Measurements from ENCODE around the gene RXRG. TPM values are rescaled to one million over a fixed set of nuclear protein-coding genes. Genes with fewer than 3 reads are reported as not detected.

RXRG gene
- total RNA-seq, 1 experiment from 2014 or later: not detected

DNA sequence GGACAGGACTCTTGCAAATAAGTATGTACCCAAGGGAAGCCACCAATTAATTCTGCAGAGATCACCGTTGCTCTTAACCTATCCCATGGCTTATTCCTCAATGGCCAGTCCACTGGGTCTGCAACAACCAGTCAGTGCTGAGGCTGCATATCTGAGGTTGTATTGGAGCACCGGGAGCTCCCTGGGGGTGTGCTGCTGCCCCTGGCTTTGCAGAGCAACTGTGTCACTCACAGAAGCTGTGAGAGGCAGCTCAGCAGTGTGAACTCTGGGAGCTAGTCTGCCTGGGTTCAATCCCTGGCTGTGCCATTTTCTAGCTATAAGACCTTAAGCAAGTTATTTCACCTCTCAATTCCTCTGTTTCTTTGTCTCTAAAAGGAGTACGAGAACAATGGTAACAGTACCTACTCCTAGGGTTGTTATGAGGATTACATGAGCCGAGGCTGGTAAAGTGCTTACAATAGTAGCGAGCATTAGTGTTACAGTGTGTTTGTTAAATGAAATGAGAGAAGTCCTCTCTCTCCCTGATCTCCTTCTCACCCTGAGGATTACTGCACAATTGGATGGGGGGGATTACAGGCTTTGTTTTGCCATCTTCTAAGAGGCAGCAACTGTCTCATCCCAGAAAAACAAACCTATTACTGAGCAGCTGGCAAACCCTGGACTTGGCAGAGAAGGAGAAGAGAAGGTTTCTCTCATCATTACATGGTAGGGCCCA is 3.6 kb downstream of the RXRG start:
- H4K20me1 ChIP-seq (ENCODE audit: insufficient read depth): no peaks in the 10 kb centered on the region
- intact Hi-C loops (cut with micrococcal nuclease): no loop called here
- H2AFZ ChIP-seq (ENCODE audit: low read depth, low read length, poor library complexity, severe bottlenecking): no peak overlapping the region
- H3K36me3 ChIP-seq (ENCODE audit: control insufficient read depth in 1 of 2, insufficient read depth in 2 of 2, low read length in 2 of 2): no peaks in the 10 kb centered on the region
- CTCF ChIA-PET: no interaction called here
- BruUV-seq (replicated peaks): no TSS peak
- no peak overlapping the region for H3K4me2 ChIP-seq (ENCODE audit: low read length)
- RAD21 ChIA-PET (ENCODE audit: low non-redundant PET in 1 of 2, low total read pairs in 2 of 2, uncharacterized antibody in 2 of 2, unreplicated experiment in 2 of 2): no interaction called here
- no peaks in the 10 kb centered on the region for H3K9me2 ChIP-seq (ENCODE audit: insufficient read depth)
- DNase-seq (ENCODE audit: low read depth, low spot score): no peak
- POLR2A ChIA-PET: no interaction called here
- no peak for TF ChIP-seq EGR1 (IDR thresholded peaks at IDR 0.05; ENCODE audit: low read depth)
- TF ChIP-seq ELF1 (IDR thresholded peaks at IDR 0.05; ENCODE audit: borderline replicate concordance, low read depth): no peak
- TF ChIP-seq, protein P1, sequence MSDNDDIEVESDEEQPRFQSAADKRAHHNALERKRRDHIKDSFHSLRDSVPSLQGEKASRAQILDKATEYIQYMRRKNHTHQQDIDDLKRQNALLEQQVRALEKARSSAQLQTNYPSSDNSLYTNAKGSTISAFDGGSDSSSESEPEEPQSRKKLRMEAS (IDR thresholded peaks at IDR 0.05): no peak
- TF ChIP-seq TCF7L2 (IDR thresholded peaks at IDR 0.05; ENCODE audit: borderline replicate concordance, extremely low read depth, insufficient read depth, insufficient read length): no peak
- no peak for TF ChIP-seq CBX3 (IDR thresholded peaks at IDR 0.05; ENCODE audit: low read depth)
- TF ChIP-seq, protein P2, sequence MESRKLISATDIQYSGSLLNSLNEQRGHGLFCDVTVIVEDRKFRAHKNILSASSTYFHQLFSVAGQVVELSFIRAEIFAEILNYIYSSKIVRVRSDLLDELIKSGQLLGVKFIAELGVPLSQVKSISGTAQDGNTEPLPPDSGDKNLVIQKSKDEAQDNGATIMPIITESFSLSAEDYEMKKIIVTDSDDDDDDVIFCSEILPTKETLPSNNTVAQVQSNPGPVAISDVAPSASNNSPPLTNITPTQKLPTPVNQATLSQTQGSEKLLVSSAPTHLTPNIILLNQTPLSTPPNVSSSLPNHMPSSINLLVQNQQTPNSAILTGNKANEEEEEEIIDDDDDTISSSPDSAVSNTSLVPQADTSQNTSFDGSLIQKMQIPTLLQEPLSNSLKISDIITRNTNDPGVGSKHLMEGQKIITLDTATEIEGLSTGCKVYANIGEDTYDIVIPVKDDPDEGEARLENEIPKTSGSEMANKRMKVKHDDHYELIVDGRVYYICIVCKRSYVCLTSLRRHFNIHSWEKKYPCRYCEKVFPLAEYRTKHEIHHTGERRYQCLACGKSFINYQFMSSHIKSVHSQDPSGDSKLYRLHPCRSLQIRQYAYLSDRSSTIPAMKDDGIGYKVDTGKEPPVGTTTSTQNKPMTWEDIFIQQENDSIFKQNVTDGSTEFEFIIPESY (IDR thresholded peaks at IDR 0.05; ENCODE audit: extremely low read depth, insufficient replicate concordance, low read length): no peak
- TF ChIP-seq SP1 (IDR thresholded peaks at IDR 0.05; ENCODE audit: low read depth): no peak
- TF ChIP-seq ZNF274 (IDR thresholded peaks at IDR 0.05; ENCODE audit: low read depth, low read length): no peak
- TF ChIP-seq CEBPB (IDR thresholded peaks at IDR 0.05; ENCODE audit: low read depth): no peak
- TF ChIP-seq FOSL1 (IDR thresholded peaks at IDR 0.05; ENCODE audit: low read depth): no peak
- TF ChIP-seq JUND (IDR thresholded peaks at IDR 0.05): no peak
- TF ChIP-seq POLR2A (IDR thresholded peaks at IDR 0.05; ENCODE audit: borderline replicate concordance, extremely low read depth, insufficient read depth, insufficient read length): no peak
- no peak for TF ChIP-seq ZFX (IDR thresholded peaks at IDR 0.05)
- no peak for TF ChIP-seq RAD21 (IDR thresholded peaks at IDR 0.05; ENCODE audit: low read depth)
- TF ChIP-seq YY1 (IDR thresholded peaks at IDR 0.05; ENCODE audit: extremely low read depth, insufficient replicate concordance, low read depth, low read length): no peak
- peaks cover 83% of the 10 kb centered on the region for H3K27me3 ChIP-seq (ENCODE audit: insufficient read depth, low read length)
- no peak for ATAC-seq
- H3K79me2 ChIP-seq (ENCODE audit: insufficient read depth, low read length): no peaks in the 10 kb centered on the region
- no peak overlapping the region for H3K27ac ChIP-seq (ENCODE audit: low read depth, low read length)
- no peak overlapping the region for H3K9ac ChIP-seq (ENCODE audit: low read length)
- no peak overlapping the region for H3K4me3 ChIP-seq (replicated peaks in 1 of 2; ENCODE audit: low read depth in 1 of 2, low read length in 2 of 2)
- no peaks in the 10 kb centered on the region for H3K9me3 ChIP-seq (ENCODE audit: control insufficient read depth in 1 of 2, insufficient read depth in 1 of 2, low read depth in 1 of 2, low read length in 2 of 2)
- no peaks in the 10 kb centered on the region for H3K4me1 ChIP-seq (ENCODE audit: control insufficient read depth in 1 of 2, insufficient read depth in 2 of 2, low read length in 2 of 2)

Data from HCT116 (cell line).